Glutamatergic neuron (in vitro differentiated cells): ENCODE data around the gene ARHGEF28. TPM values are rescaled to one million over a fixed set of nuclear protein-coding genes. Genes with fewer than 3 reads are reported as not detected.

ENCODE experiments used
- DNase-seq: peaks from one replicate; pipeline ENCODE4 v3.0.0; 2022
- H3K27ac Mint-ChIP-seq: one replicate; pipeline ENCODE4 v1.8.0; 2020; ENCODE audit warnings: mild to moderate bottlenecking, mixed read lengths, inconsistent platforms; ENCODE audit not compliant: unreplicated experiment
- H3K27me3 Mint-ChIP-seq: one replicate; pipeline ENCODE4 v1.8.0; 2020; ENCODE audit warnings: mild to moderate bottlenecking, moderate library complexity, mixed read lengths, inconsistent platforms; ENCODE audit not compliant: unreplicated experiment
- H3K36me3 Mint-ChIP-seq: one replicate; pipeline ENCODE4 v1.8.0; 2020; ENCODE audit warnings: mild to moderate bottlenecking, mixed read lengths, inconsistent platforms; ENCODE audit not compliant: unreplicated experiment
- H3K4me1 Mint-ChIP-seq: one replicate; pipeline ENCODE4 v1.8.0; 2020; ENCODE audit warnings: mild to moderate bottlenecking, low read depth, mixed read lengths, inconsistent platforms; ENCODE audit not compliant: unreplicated experiment
- H3K4me3 Mint-ChIP-seq: one replicate; pipeline ENCODE4 v1.8.0; 2020; ENCODE audit warnings: mild to moderate bottlenecking, mixed read lengths, inconsistent platforms; ENCODE audit not compliant: unreplicated experiment
- H3K9me3 Mint-ChIP-seq: one replicate; pipeline ENCODE4 v1.8.0; 2020; ENCODE audit warnings: mild to moderate bottlenecking, moderate library complexity, mixed read lengths, inconsistent platforms; ENCODE audit not compliant: unreplicated experiment
- CTCF ChIP-seq: fragments of 200-600 bp; sonication (generic); IDR thresholded peaks from one replicate; pipeline ENCODE4 v1.5.0; 2021; ENCODE audit not compliant: partially characterized antibody, unreplicated experiment
- total RNA-seq: library from RNA; stranded (reverse); fragmentation: NEBNext Ultra II Directional; extraction: Animal tissue kit (Norgen Biotek cat#: 25700); gene quantifications from one replicate; pipeline ENCODE4 v1.2.1, GENCODE V29; 2021; ENCODE audit not compliant: unreplicated experiment

Gene ARHGEF28
- total RNA-seq, 1 donor from 2014 or later, result 0.47 TPM

GRCh38 chr5:73892806-73893205, 266.8 kb downstream of the ARHGEF28 start:
- H3K27ac Mint-ChIP-seq, result no peak overlapping the region
- H3K4me3 Mint-ChIP-seq, result no peak overlapping the region
- no peaks in the 10 kb centered on the region for H3K9me3 Mint-ChIP-seq
- TF ChIP-seq CTCF, result no peak
- H3K27me3 Mint-ChIP-seq, result no peaks in the 10 kb centered on the region
- peaks cover 5% of the 10 kb centered on the region for H3K4me1 Mint-ChIP-seq
- DNase-seq, result no peak
- H3K36me3 Mint-ChIP-seq, result peaks cover 4% of the 10 kb centered on the region

- DNase-seq, result no peak
- no peak overlapping the region for H3K27ac Mint-ChIP-seq
- H3K4me1 Mint-ChIP-seq, result peaks cover 8% of the 10 kb centered on the region
- H3K27me3 Mint-ChIP-seq, result no peaks in the 10 kb centered on the region
- no peak for TF ChIP-seq CTCF
- H3K4me3 Mint-ChIP-seq, result no peak overlapping the region
- H3K9me3 Mint-ChIP-seq, result no peaks in the 10 kb centered on the region
- peaks cover 4% of the 10 kb centered on the region for H3K36me3 Mint-ChIP-seq
These were observed 267.8 kb downstream of the ARHGEF28 start for GRCh38 chr5:73893813-73894212.

- peaks cover 4% of the 10 kb centered on the region for H3K36me3 Mint-ChIP-seq
- no peak for DNase-seq
- no peak overlapping the region for H3K27ac Mint-ChIP-seq
- H3K27me3 Mint-ChIP-seq, result no peaks in the 10 kb centered on the region
- no peaks in the 10 kb centered on the region for H3K9me3 Mint-ChIP-seq
- no peak for TF ChIP-seq CTCF
- peaks cover 14% of the 10 kb centered on the region for H3K4me1 Mint-ChIP-seq
- no peak overlapping the region for H3K4me3 Mint-ChIP-seq
These were observed 268.9 kb downstream of the ARHGEF28 start for GRCh38 chr5:73894860-73895259.

GRCh38 chr5:73895471-73895870, 269.5 kb downstream of the ARHGEF28 start:
- Mint-ChIP-seq H3K36me3 (peaks cover 4% of the 10 kb centered on the region), H3K4me3 (no peak overlapping the region), H3K27ac (no peak overlapping the region), H3K27me3 (no peaks in the 10 kb centered on the region), H3K4me1 (peaks cover 14% of the 10 kb centered on the region), H3K9me3 (no peaks in the 10 kb centered on the region)
- no peak for TF ChIP-seq CTCF
- DNase-seq, result no peak

GRCh38 chr5:73896097-73896496, 270.1 kb downstream of the ARHGEF28 start:
- peaks cover 4% of the 10 kb centered on the region for H3K36me3 Mint-ChIP-seq
- peaks cover 16% of the 10 kb centered on the region for H3K4me1 Mint-ChIP-seq
- no peaks in the 10 kb centered on the region for H3K27me3 Mint-ChIP-seq
- H3K27ac Mint-ChIP-seq, result no peak overlapping the region
- no peak overlapping the region for H3K4me3 Mint-ChIP-seq
- TF ChIP-seq CTCF, result no peak
- no peak for DNase-seq
- no peaks in the 10 kb centered on the region for H3K9me3 Mint-ChIP-seq
